NCI-H2196 (cell line): Measurements from ENCODE around the gene CFD.
A peak's percentile ranks its signal among the peaks of the same experiment; 100 is the strongest.
"Not testable (repeated sequence)": the region's sequence is repeated elsewhere in the genome, so short reads cannot be mapped to it uniquely, and the experiment has no call there.

ENCODE experiments used
- DNase-seq: peaks from one replicate; lab custom pipeline; 2025; ENCODE audit not compliant: unreplicated experiment; lab: John Stamatoyannopoulos, UW

CFD gene

DNA sequence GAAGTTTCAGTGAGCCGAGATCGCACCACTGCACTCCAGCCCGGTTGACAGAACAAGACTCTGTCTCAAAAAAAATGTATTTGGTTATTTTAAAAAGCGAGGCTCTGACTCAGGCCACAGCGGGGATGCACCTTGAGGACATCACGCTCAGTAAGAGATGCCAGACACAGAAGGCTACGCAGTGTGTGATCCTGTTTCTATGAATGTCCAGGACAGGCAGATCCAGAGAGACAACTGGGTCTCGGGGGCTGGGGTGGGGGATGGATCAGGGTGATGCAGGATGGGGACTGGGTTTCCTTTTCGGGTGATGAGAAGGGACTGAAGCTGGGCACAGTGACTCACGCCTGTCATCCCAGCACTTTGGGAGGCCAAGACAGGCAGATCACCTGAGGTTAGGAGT is 28.1 kb downstream of the CFD start:
- DNase-seq: no peak

DNA sequence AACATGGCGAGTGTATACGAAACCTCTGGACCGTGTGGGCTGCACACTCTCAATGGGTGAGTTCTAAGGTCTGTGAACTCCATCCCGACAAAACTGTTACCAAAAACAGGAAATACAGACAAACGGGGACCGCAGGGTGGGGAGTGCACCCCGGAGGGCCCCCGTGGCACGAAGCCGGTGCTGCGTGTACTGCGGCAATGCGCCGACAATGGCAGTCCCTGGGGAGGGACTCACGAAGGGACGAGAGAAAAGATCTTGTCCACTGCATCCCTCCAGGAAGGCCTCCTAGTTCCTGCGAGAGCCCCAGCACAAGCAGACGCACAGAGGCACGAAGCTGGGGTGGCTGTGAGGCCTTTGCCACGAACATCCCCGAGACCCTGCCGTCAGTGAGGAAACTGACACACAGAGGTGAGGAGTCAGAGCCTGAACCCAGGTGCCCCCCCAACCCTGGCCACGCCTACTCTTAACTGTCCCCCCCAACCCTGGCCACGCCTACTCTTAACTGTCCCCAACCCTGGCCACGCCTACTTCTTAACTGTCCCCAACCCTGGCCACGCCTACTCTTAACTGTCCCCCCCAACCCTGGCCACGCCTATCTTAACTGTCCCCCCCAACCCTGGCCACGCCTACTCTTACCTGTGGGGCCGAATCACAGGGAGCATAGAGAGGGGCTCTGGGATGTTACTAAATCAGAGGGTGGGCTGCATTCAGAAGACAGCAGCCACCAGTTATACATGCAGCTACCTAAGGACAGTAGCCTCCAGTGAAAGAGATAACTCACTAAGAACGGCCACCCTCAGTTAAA is 29.3 kb downstream of the CFD start:
- no peak for DNase-seq

DNA sequence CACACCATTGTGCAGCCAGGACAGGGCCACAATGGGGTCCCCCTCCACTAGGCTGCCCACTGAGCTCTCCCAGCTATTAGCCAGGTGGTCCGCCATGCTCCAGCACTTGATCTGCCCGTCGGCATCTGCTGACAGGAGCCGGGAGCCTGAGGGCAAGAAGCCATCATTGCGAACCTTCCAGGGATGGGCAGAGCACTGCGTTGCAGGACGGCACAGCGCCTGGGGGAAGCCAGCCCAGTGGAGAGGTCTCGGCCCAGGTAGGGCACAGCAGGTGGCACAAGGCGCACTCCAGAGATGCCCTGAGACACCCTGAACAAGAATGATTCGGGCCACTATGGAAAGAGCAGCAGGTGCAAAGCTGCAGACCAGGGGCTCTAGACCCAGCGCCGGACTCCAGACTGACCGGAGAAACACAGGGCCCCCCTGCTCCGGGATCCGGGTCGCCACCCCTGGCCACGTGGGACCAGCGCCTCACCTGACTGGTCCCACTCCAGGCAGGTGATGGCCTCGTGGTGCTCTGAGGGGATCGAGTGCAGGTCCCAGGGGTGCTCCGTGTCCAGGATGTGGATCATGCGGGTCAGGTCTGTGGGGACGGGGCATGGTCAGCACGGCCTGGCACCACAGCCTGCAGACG is 30.3 kb downstream of the CFD start:
- DNase-seq: no peak

DNA sequence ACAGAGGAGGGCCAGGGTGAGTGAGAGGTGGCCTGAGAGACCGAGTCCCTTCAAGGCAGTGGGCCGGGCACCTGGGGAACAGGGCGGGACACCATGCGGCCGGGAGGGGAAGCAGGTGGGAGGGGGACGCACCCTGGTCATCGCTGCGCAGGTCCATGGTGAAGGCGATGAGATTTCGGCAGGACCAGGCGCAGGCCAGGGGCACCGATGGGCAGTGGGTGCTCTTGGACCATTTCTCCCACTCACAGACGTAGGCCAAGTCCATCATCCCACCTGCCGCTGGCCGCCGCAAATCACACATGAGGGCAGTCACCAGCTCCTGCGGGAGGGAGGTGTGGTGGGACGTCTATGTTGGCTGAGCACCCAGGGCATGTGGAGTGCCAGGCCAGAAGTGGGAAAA is 31.4 kb downstream of the CFD start:
- no peak for DNase-seq

DNA sequence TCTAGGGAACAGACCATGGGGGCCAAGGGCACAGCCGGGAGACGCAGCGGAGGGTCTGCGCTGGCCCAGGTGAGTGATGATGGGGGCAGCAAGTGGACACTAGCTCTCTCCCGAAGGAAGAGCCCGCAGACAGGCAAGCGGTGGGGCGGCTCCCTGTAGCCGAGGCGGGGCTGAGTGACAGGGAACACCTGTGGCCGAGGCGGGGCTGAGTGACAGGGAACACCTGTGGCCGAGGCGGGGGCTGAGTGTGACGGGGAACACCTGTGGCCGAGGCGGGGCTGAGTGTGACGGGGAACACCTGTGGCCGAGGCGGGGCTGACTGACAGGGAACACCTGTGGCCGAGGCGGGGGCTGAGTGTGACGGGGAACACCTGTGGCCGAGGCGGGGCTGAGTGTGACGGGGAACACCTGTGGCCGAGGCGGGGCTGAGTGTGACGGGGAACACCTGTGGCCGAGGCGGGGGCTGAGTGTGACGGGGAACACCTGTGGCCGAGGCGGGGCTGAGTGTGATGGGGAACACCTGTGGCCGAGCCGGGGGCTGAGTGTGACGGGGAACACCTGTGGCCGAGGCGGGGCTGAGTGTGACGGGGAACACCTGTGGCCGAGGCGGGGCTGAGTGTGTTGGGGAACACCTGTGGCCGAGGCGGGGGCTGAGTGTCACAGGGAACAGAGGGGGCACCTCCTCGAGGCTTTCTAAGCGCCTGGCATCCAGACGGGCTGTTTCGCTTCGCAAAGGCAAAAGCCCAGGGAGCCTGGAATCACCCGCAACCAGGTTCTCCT is 32.1 kb downstream of the CFD start:
- not testable (repeated sequence) for DNase-seq

DNA sequence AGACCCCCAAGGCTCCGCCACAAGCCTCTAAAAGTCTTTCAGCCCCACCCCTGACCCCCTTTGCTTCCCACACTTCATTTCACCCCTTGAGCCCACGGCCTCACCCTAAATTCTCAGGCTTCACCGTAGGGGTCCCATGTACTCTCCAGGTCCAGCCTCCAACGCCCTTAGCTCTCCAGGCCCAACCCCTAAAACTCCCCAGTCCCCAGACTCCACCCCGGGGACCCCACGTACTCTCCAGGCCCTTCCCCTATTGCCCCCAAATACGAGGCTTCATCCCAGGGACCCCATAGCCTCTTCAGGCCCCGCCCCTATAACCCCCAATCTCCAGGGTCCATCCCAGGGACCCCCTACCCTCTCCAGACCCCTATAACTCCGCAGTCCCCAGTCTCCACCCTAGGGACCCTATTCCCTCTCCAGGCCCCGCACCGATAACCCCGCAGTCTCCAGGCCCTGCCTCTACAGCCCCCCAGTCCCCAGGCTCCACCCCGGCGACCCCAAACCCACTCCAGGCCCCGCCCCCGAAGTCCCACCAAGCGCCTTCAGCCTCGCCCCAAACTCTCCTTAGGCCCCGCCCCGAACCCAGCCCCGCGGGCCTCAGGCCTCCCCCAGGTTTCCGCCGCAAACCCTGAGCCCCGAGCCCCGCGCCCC is 32.9 kb downstream of the CFD start:
- DNase-seq: no peak

DNA sequence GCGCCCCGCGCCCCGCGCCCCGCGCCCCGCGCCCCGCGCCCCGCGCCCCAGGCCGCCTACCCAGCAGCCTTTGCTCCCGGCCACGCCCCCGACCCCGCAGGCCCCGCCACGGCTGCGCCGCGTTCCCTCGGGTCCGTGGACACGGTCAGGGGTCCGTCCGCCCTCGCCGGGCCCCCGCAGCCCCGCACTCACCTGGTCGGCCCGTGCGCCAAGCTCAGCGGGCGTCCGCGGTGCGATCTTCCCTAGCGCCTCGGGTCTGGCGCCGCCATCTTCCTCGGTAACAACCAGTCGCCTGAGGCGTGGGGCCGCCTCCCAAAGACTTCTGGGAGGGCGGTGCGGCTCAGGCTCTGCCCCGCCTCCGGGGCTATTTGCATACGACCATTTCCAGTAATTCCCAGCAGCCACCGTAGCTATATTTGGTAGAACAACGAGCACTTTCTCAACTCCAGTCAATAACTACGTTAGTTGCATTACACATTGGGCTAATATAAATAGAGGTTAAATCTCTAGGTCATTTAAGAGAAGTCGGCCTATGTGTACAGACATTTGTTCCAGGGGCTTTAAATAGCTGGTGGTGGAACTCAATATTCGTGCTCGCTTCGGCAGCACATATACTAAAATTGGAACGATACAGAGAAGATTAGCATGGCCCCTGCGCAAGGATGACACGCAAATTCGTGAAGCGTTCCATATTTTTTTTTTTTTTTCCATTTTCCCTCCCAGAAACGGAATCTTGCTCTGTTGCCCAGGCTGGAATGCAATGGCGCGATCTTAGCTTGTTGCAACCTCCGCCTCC is 33.6 kb downstream of the CFD start, which contains the start of the genes MED16 and RNU6-9:
MED16 (minus strand) TSS at position 294 of the 796 bp plus-strand sequence. CDS start 2,056 bp downstream, outside the sequence.
RNU6-9 (plus strand) TSS at position 591 of the 796 bp plus-strand sequence.
- peak; percentile 94 for DNase-seq

DNA sequence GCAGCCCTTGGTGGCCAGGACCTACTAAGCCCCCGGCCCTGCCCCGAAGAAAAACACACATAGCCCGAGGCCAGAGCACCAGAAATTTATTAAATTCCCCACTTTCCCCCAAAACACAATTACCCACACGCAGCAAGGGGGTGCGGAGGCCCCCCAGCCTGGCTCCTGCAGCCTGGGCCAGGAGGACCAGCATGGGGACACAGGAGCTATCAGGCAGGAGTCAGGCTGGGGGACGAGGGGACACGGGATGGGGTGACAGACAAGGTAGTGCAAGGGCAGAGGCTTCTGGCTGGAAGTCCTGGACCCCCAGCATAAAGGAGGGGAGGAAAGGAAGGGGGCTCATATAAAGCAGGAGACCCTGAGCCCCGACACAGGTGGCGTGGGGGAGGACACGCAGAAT is 37.0 kb downstream of the CFD start:
- DNase-seq: no peak

DNA sequence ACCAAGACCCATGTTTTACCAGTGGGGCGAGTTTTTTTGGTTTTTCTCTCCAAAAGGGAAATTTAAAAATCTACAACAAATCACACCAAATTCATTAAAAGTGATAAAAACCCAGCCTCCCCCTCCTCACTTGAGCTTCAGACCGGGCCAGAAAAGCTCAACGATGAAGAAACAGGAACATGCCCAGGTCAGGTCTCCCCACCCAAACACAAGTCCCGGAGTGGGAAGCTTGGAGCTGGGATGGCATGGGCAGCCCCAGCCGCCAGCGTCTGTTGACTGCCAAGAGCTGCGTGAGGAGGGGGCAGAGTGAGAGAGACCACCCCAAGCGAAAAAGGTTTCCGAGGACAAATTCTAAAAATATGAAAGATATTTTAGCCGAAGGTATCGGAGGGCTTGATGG is 37.5 kb downstream of the CFD start:
- DNase-seq: no peak

DNA sequence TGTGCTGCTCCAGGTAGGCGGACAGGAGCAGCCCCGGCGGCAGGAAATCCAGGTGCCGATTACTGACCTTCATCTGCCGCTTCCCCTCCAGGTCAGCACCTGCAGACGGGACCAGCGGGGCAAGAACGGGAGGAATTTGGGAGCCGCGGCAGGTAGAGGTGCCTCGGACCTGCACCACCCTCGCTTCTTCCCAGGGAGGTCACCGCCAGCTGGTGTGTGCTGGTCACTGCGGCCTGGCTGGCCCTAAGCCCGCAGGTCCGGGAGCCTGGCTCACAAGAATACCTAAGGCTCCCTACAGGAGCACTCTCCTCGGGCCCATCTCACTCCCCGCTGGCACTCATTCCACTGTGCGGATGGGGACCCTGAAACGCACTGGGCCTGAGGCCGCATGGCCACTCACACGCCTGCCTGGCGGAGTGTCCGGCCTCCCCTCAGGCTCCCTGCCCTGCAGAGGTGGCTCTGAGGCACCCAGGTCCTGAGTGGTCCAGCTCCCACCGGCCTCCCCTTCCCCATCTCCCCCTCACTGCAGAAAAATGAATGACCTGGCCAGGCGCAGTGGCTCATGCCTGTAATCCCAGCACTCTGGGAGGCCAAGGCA is 38.1 kb downstream of the CFD start:
- DNase-seq: no peak

DNA sequence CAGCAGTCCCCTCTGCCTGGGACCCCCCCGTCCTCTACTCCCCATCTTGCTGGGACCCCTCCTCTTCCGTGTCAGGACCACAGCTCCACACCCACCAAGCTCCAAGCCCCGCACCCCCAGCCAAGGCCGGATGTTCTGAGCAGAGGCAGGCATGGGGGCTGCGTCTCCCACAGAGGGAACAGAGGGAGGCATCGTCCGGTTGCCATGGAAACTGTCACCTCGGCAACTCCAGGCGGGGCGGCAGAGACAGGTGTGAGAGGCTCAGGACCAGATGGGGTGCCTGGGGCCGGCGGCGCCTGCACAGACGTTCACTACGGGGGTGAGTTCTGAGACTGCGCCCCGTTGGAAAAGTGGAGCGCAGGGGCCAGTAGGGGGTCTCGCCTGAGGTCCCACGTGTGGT is 39.2 kb downstream of the CFD start:
- no peak for DNase-seq

DNA sequence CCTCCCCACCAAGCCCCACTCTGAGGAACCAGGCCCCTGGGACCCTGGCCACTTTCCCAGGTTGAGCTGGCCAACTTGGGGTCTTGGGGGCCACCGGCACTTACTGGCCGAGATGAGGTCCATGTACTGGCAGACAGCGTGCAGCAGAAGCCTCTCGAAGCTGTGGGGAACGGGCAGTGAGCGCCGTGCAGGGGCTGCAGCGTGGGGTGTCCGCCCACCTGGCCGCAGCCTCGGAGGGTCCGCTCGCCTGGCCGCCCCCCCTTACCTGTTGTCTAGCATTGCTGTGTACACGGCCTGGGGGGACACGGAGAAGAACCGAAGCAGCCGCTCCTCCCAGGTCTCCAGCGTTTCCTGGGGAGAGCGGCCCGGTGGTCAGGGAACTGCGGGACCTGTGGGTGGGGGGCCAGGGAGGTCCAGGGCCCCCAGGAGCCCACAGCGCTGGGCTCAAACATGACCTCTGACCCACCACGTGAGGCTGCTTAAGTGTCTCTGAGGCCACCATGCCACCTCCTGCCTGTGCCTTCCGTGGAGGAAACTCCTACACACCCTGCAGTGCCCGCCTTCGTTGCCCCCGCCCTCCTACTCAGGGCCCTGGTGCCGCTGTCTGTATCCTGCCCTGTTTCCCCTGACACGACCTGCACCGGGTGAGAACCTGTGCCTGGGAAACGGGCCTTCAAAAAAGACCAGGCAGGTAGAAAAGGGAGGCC is 40.0 kb downstream of the CFD start:
- no peak for DNase-seq

DNA sequence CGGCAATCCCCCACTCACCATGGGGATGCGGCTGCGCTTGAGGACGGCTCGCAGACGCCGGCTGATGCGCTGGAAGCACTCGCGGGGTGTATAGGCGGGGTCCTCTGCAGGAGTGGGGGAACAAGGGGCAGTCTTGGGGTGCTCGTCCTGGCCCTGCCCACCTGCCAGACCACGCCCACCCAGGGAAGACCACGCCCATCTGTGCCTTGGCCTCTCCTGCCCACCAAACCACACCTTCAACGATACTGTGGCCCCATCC is 40.5 kb downstream of the CFD start:
- DNase-seq: no peak

DNA sequence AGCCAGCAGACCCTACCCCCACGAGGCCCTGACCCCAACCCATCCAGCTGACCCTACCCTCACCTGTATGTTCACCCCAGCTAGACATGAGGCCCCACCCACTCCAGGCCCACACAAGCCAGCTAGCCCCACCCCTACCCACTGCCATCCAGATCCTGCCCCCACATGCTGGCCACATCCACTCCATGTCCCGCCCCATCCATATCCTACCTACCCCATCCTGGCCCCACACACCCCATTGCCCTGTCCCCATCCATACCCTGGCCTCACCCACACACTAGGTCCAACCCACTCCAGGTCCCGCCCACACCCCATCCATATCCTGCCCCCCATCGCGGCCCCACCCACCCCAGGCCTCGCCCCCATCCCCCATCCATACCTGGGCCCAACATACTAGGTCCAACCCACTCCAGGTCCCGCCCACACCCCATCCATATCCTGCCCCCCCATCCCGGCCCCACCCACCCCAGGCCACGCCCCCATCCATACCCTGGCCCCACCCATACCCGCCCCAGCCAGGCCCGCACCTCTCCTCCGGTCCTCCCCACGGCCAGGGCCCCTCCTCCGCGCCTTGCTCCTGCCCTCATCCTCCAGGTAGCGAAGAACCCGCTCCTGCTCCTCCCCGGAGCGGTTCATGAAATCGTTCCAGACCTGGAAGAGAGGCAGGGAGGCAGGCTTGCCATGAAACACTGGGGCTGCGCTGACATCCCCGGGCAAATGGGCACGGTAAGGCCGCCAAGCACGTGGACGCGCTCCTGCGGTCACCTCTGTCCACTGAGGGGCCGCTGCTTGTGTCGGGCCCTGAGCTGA is 41.0 kb downstream of the CFD start:
- DNase-seq: peak; percentile 31

DNA sequence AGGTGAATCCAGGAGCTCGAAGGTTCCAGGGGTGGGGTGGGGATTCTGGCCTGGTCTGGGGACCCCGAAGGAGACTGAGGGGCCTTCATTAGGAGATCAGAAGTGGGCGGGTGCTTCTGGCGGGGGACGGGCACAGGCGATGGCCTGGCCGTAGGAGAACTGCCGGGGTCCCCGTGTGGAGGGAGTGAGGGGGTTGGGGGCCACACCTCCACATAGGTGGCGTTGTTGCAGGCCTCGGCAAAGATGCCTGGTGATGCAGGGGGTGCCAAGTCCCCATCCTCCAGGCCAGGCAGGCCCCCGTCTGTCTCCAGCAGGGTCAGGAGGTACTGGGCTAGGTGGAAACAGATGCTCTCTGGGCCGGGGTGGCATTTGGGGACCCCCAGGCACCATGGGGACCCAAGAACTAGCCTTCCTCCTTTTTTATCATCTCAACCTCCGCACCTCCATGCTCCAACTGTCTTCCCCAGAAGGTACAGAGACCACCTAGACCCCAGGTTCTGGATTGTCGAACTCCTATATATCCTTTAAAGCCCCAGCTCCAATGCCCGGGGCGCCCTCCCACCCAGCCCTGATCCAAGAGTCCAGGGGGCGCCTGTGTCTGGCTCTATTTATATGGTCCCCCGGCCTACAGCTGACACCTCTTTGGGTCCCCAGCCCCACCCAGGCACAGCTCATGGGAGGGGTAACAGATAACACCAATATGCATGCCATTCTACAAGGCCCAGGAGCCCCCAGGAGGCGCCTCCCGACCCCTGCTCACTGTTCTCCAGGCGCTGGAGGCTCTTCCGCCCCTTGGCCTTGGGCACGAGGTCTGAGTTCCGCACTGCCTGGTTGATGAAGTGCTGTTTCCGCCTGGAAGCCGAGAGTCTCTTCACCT is 42.0 kb downstream of the CFD start:
- DNase-seq: no peak

DNA sequence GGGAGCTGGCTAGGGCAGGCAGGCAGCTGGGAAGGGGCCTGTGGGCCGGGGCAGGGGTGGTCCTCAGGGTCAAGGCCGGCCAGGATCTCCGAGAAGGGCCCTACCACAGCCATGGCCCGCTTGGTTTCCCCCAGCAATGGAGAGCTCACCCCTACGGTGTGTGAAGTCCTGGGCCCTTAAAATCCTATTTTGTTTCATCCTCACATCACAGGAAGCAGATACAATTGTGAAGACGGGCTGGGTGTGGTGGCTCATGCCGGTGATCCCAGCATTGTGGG is 42.6 kb downstream of the CFD start:
- DNase-seq: no peak

DNA sequence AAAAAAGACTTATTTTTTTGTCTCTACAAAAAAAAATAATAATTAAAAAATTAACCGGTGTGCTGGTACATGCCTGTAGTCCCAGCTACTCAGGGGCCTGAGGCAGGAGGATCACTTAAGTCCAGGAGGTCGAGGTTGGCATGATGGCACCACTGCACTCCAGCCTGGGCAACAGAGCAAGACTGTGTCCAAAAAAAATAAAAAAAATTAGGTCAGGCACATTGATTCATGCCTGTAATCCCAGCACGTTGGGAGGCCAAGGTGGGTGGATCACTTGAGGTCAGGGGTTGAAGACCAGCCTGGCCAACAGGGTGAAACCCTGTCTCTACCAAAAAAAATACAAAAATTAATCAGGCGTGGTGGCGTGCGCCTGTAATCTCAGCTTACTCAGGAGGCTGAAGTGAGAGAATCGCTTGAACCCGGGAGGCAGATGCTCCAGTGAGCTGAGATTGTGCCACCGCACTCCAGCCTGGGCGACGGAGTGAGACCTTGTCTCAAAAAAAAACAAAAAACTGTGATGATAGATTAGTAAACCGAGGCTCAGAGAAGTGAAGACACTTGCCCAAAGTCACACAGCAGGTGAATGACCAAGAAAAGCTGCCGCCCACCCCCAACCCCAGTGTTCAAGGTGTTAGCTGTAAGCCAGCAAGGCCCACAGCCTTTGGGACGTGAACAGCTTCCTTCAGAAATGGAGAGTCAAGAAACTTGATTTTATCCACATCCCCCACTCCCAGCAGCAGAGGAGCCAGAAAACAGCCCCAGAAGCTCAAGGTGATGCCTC is 43.2 kb downstream of the CFD start:
- no peak for DNase-seq
